ENCODE measurements around the gene ZNF317.

DNA sequence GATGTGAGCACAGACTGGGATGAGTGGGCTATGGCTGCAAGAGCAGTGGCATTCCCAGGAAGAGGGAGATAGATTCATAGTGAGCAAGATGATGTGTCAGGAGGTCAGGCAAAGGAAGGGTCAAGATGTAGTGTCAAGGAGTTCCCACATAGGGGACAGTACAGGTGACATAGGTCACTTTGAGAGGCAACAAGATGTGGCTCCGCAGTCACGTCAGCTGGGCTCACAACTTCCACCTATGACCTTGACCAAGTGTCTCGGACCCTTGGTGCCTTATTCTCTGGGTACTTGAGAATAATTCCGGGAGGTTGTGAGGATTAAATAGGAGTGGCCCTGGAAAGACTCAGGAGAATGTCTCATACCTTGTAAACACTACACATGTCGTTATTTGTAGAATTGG, 10.5 kb downstream of the ZNF317 start:
- TF ChIP-seq, protein P1, sequence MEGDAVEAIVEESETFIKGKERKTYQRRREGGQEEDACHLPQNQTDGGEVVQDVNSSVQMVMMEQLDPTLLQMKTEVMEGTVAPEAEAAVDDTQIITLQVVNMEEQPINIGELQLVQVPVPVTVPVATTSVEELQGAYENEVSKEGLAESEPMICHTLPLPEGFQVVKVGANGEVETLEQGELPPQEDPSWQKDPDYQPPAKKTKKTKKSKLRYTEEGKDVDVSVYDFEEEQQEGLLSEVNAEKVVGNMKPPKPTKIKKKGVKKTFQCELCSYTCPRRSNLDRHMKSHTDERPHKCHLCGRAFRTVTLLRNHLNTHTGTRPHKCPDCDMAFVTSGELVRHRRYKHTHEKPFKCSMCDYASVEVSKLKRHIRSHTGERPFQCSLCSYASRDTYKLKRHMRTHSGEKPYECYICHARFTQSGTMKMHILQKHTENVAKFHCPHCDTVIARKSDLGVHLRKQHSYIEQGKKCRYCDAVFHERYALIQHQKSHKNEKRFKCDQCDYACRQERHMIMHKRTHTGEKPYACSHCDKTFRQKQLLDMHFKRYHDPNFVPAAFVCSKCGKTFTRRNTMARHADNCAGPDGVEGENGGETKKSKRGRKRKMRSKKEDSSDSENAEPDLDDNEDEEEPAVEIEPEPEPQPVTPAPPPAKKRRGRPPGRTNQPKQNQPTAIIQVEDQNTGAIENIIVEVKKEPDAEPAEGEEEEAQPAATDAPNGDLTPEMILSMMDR (IDR thresholded peaks at IDR 0.05) = no peak
- no peak for TF ChIP-seq EP300 (IDR thresholded peaks at IDR 0.05)
